Activated T-cell treated with anti-CD3 and anti-CD28 coated beads, Interleukin-2, amount 50 U/mL, for 4 hours (primary cell): ENCODE measurements around the gene OSBPL6. TPM values are rescaled to one million over a fixed set of nuclear protein-coding genes. Genes with fewer than 3 reads are reported as not detected.
"Not testable (repeated sequence)": the region's sequence is repeated elsewhere in the genome, so short reads cannot be mapped to it uniquely, and the experiment has no call there.

Source experiments
- ATAC-seq, 2 donors: fragments of 200-7000 bp; cut with Tn5 transposase; one replicate each; pipeline ENCODE4 v1.10.0; 2021
- DNase-seq: peaks from one replicate; pipeline ENCODE4 v3.0.0-alpha.2; 2020
- H3K27me3 Mint-ChIP-seq: one replicate; pipeline ENCODE4 v1.8.0; 2021; ENCODE audit warnings: low read depth, mixed read lengths
- H3K36me3 Mint-ChIP-seq: one replicate; pipeline ENCODE4 v1.8.0; 2022; ENCODE audit warnings: mixed read lengths; ENCODE audit not compliant: insufficient read depth
- H3K4me1 Mint-ChIP-seq: one replicate; pipeline ENCODE4 v1.8.0; 2021; ENCODE audit warnings: low read depth, mixed read lengths
- H3K4me3 Mint-ChIP-seq: one replicate; pipeline ENCODE4 v1.8.0; 2021; ENCODE audit warnings: mild to moderate bottlenecking, moderate library complexity, mixed read lengths
- H3K9me3 Mint-ChIP-seq: one replicate; pipeline ENCODE4 v1.8.0; 2021; ENCODE audit warnings: mixed read lengths
- total RNA-seq, 3 donors: library from RNA; stranded (reverse); gene quantifications; one replicate each; pipeline ENCODE4 v1.2.1, GENCODE V29; 2021

OSBPL6 gene
- under 1 TPM; 0.28 to 0.53 (median 0.30) TPM for total RNA-seq

DNA sequence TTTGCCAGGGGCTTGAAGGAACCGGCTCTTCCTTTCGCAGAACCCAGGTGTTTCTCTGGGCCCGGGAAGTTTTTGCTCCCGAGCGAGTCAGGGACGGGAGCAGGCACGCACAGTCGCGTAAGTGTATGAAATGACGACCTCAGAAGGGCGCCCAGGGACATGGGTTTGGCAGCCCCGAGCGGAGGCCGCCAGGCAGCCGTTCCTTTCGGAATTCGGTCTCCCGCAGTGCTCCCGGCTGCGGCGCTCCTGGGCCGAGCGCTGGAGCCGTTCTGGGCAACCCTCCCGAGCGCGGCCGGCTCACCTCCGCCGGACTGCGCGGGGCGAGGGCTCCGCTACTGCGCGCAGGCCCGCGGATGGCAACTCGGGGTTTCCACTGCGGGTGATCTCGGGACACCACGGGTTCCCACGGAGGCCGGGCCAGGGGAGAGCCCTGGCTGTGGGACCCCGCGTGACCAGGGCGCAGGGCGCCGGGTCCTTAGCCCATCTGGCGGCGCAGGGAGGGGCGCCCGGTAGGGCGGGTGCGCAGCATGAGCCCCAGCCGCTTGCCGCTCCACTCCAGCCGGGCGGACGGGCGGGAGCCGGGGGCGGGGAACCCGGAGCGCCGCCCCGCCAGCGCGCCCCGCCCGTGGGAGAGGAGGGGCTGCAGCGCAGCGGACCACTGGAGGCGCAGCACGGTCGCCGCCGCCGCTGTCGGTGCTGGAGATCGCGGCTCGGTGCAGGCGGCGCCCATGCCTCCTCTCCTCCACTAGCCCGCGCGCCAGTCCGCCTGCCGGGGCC lies at the start of gene OSBPL6:
OSBPL6 (plus strand) TSS at position 690 of the 777 bp plus-strand sequence. CDS start 111,673 bp downstream, outside the sequence.
- Mint-ChIP-seq H3K36me3 (no peaks in the 10 kb centered on the region), H3K9me3 (no peaks in the 10 kb centered on the region)

DNA sequence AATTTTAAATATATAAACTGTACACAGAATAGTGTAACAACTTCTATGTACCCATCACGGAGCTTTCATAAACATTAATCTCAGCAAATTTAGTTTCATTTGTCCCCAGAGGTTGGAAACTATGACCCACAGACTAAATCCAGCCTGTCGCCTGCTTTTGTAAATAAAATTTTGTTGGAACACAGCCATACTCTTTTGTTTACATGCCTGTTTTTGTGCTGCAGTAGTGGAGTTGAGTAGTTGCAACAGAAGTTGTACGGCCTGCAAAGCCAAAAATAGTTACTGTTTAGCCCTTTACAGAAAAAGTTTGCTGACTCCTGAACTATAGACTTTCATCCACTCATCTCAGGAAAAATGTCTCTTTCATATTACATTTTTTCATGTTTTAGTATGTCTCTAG lies 42.3 kb upstream of the OSBPL6 start:
- Mint-ChIP-seq H3K27me3 (peaks cover 28% of the 10 kb centered on the region), H3K4me1 (no peaks in the 10 kb centered on the region), H3K4me3 (no peak overlapping the region), H3K36me3 (no peaks in the 10 kb centered on the region), H3K9me3 (peaks cover 5% of the 10 kb centered on the region)
- ATAC-seq (no peak), DNase-seq (no peak)

More for the DNA sequence above, at the start of gene OSBPL6:
- Mint-ChIP-seq H3K4me3 (peak within 1 kb of the TSS; percentile 65), H3K4me1 (peaks cover 8% of the 10 kb centered on the region), H3K27me3 (peaks cover 49% of the 10 kb centered on the region)
- DNase-seq (peak; percentile 39), ATAC-seq (peak; percentile 92 to 94)

DNA sequence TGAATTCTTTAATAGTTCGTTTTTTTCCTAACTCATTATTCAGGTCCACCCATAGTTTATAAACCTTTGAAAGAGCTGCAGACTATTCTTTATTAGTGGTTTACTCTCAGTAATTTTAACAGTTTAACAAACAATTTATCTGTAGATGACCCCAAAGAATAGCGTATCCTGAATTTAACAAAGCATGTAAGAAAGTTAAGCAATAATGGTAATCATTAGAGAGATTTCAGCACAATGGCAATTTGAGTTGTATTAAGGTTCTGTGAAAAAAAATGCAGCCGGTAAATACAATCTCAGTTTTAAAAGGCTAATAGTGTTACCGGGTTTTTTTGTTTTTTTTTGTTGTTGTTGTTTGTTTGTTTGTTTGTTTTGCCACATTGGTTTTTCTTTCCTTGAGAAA lies 41.8 kb upstream of the OSBPL6 start:
- Mint-ChIP-seq H3K27me3 (peaks cover 28% of the 10 kb centered on the region), H3K36me3 (no peaks in the 10 kb centered on the region), H3K4me1 (no peaks in the 10 kb centered on the region), H3K9me3 (peaks cover 5% of the 10 kb centered on the region), H3K4me3 (no peak overlapping the region)
- no peak for DNase-seq
- no peak for ATAC-seq

DNA sequence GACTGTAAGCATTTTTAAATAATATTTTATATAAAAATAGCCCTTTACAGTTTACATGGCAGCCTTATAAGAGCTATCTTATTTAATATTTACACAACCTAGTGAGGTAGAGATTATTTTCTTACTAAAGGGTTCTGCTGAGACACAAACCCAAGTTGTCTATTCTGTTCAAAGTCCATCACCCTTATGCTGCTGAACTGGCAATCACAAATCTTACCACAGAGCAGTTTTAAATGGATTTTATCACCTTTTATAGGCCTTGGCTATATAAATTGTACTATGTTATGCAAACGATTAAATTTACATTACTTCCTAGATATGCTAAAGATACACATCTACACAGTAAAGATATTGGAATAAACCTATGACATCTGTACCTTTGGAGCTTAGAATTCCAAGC lies 41.3 kb upstream of the OSBPL6 start:
- no peaks in the 10 kb centered on the region for H3K4me1 Mint-ChIP-seq
- H3K36me3 Mint-ChIP-seq: no peaks in the 10 kb centered on the region
- ATAC-seq (no peak), DNase-seq (no peak)
- H3K27me3 Mint-ChIP-seq: peaks cover 23% of the 10 kb centered on the region
- no peak overlapping the region for H3K4me3 Mint-ChIP-seq
- peaks cover 5% of the 10 kb centered on the region for H3K9me3 Mint-ChIP-seq

DNA sequence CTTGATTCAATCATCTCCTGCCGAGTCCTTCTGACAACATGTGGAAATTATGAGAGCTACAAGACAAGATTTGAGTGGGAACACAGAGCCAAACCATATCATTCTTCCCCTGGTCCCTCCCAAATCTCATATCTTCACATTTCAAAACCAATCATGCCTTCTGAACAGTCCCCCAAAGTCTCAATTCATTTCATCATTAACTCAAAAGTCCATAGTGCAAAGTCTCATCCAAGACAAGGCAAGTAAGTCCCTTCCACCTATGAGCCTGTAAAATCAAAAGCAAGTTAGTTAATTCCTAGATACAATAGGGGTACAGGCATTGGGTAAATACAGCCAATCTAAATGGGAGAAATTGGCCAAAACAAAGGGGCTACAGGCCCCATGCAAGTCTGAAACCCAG lies 40.4 kb upstream of the OSBPL6 start:
- DNase-seq, H3K9me3 Mint-ChIP-seq: not testable (repeated sequence)

DNA sequence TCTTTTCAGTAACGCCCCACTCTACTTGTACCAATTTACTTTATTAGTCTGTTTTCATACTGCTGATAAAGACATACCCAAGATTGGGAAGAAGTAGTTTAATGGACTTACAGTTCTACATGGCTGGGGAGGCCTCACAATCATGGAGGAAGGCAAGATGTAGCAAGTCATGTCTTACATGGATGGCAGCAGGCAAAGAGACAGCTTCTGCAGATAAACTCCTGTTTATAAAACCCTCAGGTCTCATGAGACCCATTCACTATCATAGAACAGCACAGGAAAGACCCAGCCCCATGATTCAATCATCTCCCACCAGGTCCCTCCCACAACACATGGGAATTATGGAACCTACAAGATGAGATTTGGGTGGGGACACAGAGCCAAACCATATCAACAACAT lies 38.8 kb upstream of the OSBPL6 start:
- Mint-ChIP-seq H3K27me3 (peaks cover 12% of the 10 kb centered on the region), H3K36me3 (no peaks in the 10 kb centered on the region), H3K4me1 (no peaks in the 10 kb centered on the region), H3K4me3 (no peak overlapping the region), H3K9me3 (peaks cover 5% of the 10 kb centered on the region)
- ATAC-seq: no peak
- no peak for DNase-seq

More for the DNA sequence above, 40.4 kb upstream of the OSBPL6 start:
- ATAC-seq, H3K4me1 Mint-ChIP-seq, H3K36me3 Mint-ChIP-seq, H3K4me3 Mint-ChIP-seq: not testable (repeated sequence)
- peaks cover 19% of the 10 kb centered on the region for H3K27me3 Mint-ChIP-seq

DNA sequence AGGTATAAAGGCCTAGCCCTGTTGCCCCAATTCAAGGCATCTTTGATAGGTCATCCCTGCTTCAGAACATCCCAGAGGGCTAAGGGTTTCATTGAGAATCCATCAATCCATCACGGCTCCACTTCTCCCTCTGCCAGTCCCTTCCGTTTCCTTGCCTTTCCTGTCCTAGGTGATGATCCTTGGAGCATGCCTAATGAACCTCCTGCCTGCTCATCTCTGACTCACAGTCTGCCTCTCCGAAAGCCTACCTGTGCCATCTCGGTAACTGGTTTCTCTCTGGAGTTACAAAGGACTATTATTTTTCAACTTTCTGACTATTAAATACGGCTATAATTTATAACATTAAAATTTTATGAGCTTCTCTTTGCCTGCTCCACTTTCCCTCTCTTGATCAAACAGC lies 36.7 kb upstream of the OSBPL6 start:
- H3K36me3 Mint-ChIP-seq: no peaks in the 10 kb centered on the region
- peaks cover 17% of the 10 kb centered on the region for H3K27me3 Mint-ChIP-seq
- no peak for DNase-seq
- no peaks in the 10 kb centered on the region for H3K4me1 Mint-ChIP-seq
- ATAC-seq: no peak
- H3K9me3 Mint-ChIP-seq: peaks cover 5% of the 10 kb centered on the region
- H3K4me3 Mint-ChIP-seq: no peak overlapping the region

DNA sequence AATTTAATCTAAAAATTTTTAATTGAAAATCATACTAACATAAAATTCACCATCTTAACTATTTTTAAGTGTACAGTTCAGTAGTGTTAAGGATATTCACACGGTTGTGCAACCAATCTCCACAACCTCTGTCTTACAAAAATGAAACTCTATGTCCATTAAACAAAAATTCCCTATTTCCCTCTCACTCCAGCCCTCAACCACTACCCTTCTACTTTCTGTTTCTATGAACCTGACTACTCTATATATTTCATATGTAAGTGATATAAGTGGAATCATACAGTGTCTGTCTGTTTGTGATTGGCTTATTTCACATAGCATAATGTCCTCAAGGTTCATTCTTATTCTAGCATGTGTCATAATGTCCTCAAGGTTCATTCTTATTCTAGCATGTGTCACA lies 34.3 kb upstream of the OSBPL6 start:
- Mint-ChIP-seq H3K36me3 (no peaks in the 10 kb centered on the region), H3K27me3 (peaks cover 16% of the 10 kb centered on the region), H3K9me3 (peaks cover 5% of the 10 kb centered on the region), H3K4me1 (peaks cover 2% of the 10 kb centered on the region), H3K4me3 (no peak overlapping the region)
- DNase-seq (no peak), ATAC-seq (no peak)

DNA sequence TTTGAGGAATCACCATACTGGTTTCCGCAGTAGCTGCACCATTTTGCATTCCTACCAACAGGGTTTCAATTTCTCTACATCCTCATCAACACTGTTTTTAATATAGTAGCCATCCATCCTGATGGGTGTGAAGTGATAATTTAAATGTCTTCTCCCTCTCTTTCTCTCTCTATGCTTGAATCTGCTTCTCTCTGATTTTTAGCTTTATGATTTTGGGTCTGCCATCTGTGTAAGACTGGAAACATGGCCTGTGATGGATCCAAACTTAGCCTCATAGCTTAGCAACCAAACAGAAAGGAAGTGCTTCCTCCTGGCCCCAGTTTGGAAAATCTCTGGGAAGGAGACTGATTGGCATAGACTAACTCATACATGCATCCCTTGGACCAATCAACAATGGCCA lies 33.7 kb upstream of the OSBPL6 start:
- Mint-ChIP-seq H3K27me3 (peaks cover 15% of the 10 kb centered on the region), H3K9me3 (peaks cover under 1% of the 10 kb centered on the region), H3K36me3 (no peaks in the 10 kb centered on the region), H3K4me3 (no peak overlapping the region), H3K4me1 (peaks cover 2% of the 10 kb centered on the region)
- no peak for ATAC-seq
- no peak for DNase-seq

DNA sequence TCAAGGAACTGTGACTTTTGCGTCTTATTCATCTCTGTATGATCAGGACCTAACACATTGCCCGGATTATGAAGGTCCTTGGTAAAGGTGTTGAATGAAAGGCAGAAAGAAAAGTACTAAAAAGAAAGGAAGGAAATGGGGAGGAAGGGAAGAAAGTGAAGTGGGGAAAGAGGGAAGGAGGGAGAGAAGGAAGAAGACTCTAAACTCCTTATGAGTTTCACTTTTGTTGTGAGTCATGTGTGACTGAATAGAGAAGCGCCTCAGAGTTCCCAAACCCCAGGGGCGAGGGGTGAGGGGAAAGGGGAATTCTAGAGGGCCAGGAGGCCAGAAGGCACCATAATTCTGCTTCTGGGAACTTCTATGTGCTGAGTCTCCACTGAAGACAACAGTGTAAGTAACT lies 30.9 kb upstream of the OSBPL6 start:
- Mint-ChIP-seq H3K9me3 (no peaks in the 10 kb centered on the region), H3K4me1 (peaks cover 2% of the 10 kb centered on the region), H3K36me3 (no peaks in the 10 kb centered on the region), H3K27me3 (peaks cover 15% of the 10 kb centered on the region), H3K4me3 (no peak overlapping the region)
- no peak for DNase-seq
- no peak for ATAC-seq

DNA sequence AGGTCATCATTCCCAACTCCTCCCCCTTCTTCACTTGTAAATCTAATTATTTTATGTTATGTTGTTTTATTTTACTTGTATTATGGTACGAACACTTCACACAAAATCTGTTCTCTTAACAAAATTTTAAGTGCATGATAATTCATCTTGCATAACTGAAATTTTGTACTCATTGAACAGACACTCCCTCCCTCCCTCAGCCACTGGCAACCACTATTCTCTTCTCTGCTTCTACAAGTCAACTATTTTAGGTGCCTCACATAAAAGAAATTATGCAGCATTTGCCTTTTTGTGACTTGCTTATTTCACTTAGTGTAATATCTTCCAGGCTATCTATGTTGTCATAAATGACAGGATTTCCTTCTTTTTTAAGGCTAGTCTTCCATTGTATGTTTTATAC lies 30.4 kb upstream of the OSBPL6 start:
- peaks cover 15% of the 10 kb centered on the region for H3K27me3 Mint-ChIP-seq
- H3K4me1 Mint-ChIP-seq: peaks cover 2% of the 10 kb centered on the region
- no peak overlapping the region for H3K4me3 Mint-ChIP-seq
- ATAC-seq (no peak), DNase-seq (no peak)
- no peaks in the 10 kb centered on the region for H3K36me3 Mint-ChIP-seq
- H3K9me3 Mint-ChIP-seq: no peaks in the 10 kb centered on the region

DNA sequence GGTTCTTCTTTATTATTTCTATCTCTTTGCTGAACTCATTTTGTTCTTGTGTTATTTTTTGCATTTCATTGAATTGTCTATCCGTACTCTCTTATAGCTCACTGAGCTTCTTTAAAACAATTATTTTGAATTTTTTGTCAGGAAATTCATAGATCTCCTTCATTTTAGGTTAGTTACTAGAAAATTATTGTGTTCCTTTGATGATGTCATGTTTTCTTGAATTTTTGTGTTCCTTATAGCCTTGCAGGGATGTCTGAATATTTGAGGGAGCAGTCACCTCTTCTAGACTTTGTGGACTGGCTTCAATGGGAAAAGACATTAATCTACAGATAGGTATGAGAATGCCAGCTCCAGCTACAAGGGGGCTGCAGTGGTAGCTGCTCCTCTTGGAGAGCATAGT lies 20.7 kb upstream of the OSBPL6 start:
- no peak for DNase-seq
- no peak for ATAC-seq
- Mint-ChIP-seq H3K36me3 (no peaks in the 10 kb centered on the region), H3K4me1 (no peaks in the 10 kb centered on the region), H3K4me3 (no peak overlapping the region), H3K27me3 (peaks cover 17% of the 10 kb centered on the region), H3K9me3 (no peaks in the 10 kb centered on the region)

DNA sequence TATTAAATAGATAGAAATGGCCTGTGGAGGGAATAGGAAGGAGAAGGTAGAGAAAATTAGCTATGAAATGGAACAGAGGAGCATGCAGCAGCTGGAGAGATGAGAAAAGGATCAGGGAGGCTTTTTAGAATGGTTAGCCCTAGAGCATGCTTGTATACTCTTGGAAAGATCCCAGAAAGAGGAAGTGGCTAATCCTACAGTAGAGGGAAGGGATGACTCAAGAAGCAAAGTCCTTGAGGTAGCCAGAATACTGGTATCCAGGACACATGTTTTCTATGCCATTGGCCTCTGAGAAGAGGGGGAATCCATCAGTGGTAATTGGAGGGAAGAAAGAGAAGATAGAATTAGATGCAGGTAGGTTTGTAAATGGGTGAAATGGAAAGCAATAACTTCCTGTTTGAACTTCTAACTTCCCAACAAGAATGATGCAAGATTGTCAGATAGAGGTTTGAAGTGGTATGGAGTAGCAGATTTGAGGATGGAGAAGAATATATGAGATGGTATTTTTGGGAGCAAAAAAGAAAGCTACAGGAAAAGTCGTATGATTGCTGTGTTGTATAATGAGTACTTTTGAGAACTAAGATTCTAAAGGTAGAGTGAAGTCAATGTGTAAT lies 17.1 kb upstream of the OSBPL6 start:
- H3K4me3 Mint-ChIP-seq: no peak overlapping the region
- no peaks in the 10 kb centered on the region for H3K36me3 Mint-ChIP-seq
- no peaks in the 10 kb centered on the region for H3K9me3 Mint-ChIP-seq
- ATAC-seq: no peak
- H3K4me1 Mint-ChIP-seq: no peaks in the 10 kb centered on the region
- no peak for DNase-seq
- peaks cover 20% of the 10 kb centered on the region for H3K27me3 Mint-ChIP-seq

DNA sequence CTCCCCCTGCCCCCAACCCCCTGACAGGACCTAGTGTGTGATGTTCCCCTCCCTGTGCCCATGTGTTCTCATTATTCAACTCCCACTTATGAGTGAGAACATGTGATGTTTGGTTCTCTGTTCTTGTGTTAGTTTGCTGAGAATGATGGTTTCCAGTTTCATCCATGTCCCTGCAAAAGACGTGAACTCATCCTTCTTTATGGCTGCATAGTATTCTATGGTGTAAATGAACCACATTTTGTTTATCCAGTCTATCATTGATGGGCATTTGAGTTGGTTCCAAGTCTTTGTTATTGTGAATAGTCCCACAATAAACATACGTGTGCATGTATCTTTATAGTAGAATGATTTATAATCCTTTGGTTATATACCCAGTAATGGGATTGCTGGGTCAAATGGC lies 13.7 kb upstream of the OSBPL6 start:
- H3K9me3 Mint-ChIP-seq, H3K4me3 Mint-ChIP-seq, H3K4me1 Mint-ChIP-seq, ATAC-seq, H3K36me3 Mint-ChIP-seq, DNase-seq: not testable (repeated sequence)
- H3K27me3 Mint-ChIP-seq: peaks cover 19% of the 10 kb centered on the region

DNA sequence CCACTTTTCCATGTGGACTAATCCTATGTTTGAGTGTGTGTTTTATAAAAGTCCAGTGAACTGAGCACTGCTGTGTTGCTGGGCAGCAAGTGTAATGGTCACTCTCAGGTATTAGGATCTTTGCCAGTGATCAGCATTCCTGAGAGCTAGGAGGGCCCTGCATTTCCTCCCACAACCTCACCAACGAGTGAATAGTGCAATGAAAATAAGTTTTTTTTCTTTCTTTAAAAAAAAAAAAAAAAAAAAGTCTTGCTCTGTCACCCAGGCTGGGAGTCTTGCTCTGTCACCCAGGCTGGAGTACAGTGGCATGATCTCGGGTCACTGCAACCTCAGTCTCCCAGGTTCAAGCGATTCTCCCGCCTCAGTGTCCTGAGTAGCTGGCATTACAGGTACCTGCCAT lies 6.5 kb upstream of the OSBPL6 start:
- Mint-ChIP-seq H3K36me3 (no peaks in the 10 kb centered on the region), H3K27me3 (peaks cover 27% of the 10 kb centered on the region), H3K4me1 (no peaks in the 10 kb centered on the region), H3K9me3 (no peaks in the 10 kb centered on the region), H3K4me3 (no peak overlapping the region)
- no peak for ATAC-seq
- DNase-seq: no peak
